ENCODE results near the gene RDH11. TPM values are rescaled to one million over a fixed set of nuclear protein-coding genes. Genes with fewer than 3 reads are reported as not detected.
"Not testable (repeated sequence)": the region's sequence is repeated elsewhere in the genome, so short reads cannot be mapped to it uniquely, and the experiment has no call there.

RDH11 gene
- total RNA-seq, 1 experiment from 2014 or later, result 63.4 TPM

DNA sequence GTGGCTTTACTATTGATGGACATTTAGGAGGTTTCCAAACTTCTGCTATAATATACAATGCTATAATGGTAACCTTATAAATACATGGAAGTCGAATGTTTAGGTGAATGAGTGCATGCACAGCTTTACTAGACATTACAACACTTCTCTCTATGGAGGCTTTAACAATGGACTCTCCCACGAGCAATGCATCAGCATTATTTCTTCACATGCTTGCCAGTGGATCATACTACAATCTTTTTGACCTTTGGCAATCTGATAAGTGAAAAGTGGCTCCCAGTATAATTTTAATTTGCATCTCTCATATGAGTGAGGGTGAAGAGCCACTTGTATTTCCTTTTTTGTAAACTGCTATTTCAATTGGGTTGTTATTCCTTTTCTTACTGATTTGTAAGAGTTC is 24.3 kb upstream of the RDH11 start:
- Histone ChIP-seq H3K36me3 (no peaks in the 10 kb centered on the region), H3K4me1 (replicated peaks) (no peaks in the 10 kb centered on the region), H3K27me3 (replicated peaks) (no peaks in the 10 kb centered on the region; the same call in 1 of the 2 replicates), H3K4me3 (no peak overlapping the region), H3K9me3 (replicated peaks) (no peaks in the 10 kb centered on the region), H3K27ac (no peak overlapping the region)
- no peak for DNase-seq (ENCODE audit: low read depth in 1 of 2, low spot score in 2 of 2)

DNA sequence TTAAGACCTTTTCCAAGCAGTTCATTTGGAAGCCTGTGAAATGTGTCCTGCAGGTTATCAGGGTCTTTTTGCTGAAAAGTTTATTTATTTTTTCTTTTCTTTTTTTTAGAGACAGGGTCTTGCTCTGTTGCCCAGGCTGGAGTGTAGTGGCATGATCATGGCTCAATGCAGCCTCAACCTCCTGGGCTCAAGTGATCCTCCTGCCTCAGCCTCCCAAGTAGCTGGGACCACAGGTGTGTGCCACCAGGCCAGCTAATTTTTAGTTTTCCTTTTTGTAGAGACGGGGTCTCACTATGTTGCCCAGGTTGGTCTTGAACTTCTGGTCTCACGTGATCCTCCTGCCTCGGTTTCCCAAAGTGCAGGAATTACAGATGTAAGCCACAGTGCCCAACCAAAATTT is 23.8 kb upstream of the RDH11 start:
- H3K36me3 ChIP-seq; H3K4me3 ChIP-seq; DNase-seq (ENCODE audit: low read depth in 1 of 2, low spot score in 2 of 2); H3K4me1 ChIP-seq (replicated peaks); H3K27ac ChIP-seq; H3K27me3 ChIP-seq (replicated peaks); H3K9me3 ChIP-seq (replicated peaks): not testable (repeated sequence)

DNA sequence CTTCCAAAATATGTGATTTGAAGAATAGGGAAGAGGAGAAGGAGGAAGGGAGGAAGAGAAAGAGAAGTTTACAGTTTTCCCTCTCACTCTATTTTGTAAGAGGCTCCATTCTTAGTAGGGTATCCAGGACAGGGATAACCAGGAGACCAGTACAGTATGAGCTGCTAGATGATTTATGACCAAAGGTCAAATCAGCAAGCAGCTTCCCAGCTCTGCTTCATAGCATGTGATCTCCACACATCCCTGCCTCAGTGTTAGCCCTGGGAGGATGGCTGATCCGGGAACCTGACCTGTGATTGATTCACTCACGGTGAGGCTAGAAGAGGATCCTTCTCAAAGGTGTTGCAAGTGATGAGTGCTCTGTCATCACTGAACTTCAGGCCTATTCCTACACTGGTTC is 22.7 kb upstream of the RDH11 start:
- H3K4me3 ChIP-seq, result no peak overlapping the region
- no peaks in the 10 kb centered on the region for H3K4me1 ChIP-seq (replicated peaks)
- DNase-seq (ENCODE audit: low read depth in 1 of 2, low spot score in 2 of 2), result no peak
- no peak overlapping the region for H3K27ac ChIP-seq
- H3K36me3 ChIP-seq, result no peaks in the 10 kb centered on the region
- no peaks in the 10 kb centered on the region for H3K9me3 ChIP-seq (replicated peaks)
- no peaks in the 10 kb centered on the region for H3K27me3 ChIP-seq (replicated peaks)

GRCh38 chr14:67717048-67717447 is 21.5 kb upstream of the RDH11 start:
- no peaks in the 10 kb centered on the region for H3K36me3 ChIP-seq
- H3K4me3 ChIP-seq, result no peak overlapping the region
- H3K4me1 ChIP-seq (replicated peaks), result no peaks in the 10 kb centered on the region
- no peak for DNase-seq (ENCODE audit: low read depth in 1 of 2, low spot score in 2 of 2)
- H3K27me3 ChIP-seq (replicated peaks), result no peaks in the 10 kb centered on the region
- H3K9me3 ChIP-seq (replicated peaks), result no peaks in the 10 kb centered on the region
- no peak overlapping the region for H3K27ac ChIP-seq

- H3K4me3 ChIP-seq, result no peak overlapping the region
These were observed 14.6 kb upstream of the RDH11 start for GRCh38 chr14:67710209-67710608.

DNA sequence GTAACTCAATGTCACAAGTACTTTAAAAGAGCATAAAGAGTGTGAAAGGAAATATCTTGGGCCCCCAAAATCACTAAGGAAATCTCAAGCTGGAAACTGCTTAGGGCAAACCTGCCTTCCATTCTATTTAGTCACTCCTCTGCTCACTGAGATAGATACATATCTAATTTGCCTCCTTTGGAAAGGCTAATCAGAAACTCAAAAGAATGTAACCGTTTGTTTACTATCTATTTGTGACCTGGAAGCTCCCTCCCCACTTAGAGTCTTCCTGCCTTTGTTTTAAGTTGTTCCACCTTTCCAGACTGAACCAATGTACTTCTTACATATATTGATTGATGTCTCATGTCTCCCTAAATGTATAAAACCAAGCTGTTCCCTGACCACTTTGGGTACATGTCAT is 14.2 kb upstream of the RDH11 start:
- H3K36me3 ChIP-seq; H3K9me3 ChIP-seq (replicated peaks); H3K4me1 ChIP-seq (replicated peaks); H3K27me3 ChIP-seq (replicated peaks); H3K27ac ChIP-seq; DNase-seq (ENCODE audit: low read depth in 1 of 2, low spot score in 2 of 2); H3K4me3 ChIP-seq: not testable (repeated sequence)

More at GRCh38 chr14:67710209-67710608, 14.6 kb upstream of the RDH11 start:
- no peaks in the 10 kb centered on the region for H3K36me3 ChIP-seq
- peaks cover 6% of the 10 kb centered on the region; the same call in 1 of the 2 replicates for H3K9me3 ChIP-seq (replicated peaks)
- DNase-seq (ENCODE audit: low read depth in 1 of 2, low spot score in 2 of 2), result no peak
- no peak overlapping the region for H3K27ac ChIP-seq
- no peaks in the 10 kb centered on the region for H3K4me1 ChIP-seq (replicated peaks)
- no peaks in the 10 kb centered on the region for H3K27me3 ChIP-seq (replicated peaks)

DNA sequence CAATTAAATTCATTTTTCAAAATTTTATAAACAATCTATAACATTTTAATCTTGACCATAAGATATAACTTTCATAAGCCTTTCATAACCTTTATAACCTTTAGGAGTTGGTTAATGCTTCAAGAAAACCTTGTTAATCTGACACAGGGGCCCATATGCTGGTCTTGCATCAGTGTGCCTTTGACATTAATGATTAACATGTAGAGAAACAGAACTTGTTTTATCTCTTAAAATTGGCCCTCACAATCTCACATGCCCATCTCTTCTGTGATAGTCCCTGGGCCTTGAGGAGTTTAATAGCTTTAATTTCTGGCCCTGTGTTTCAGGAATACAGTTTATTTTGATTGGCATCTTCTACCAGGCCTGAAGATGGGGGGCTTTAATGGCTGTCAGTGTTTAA is 13.8 kb upstream of the RDH11 start:
- H3K9me3 ChIP-seq (replicated peaks); H3K36me3 ChIP-seq; H3K4me1 ChIP-seq (replicated peaks); DNase-seq (ENCODE audit: low read depth in 1 of 2, low spot score in 2 of 2); H3K4me3 ChIP-seq; H3K27me3 ChIP-seq (replicated peaks); H3K27ac ChIP-seq: not testable (repeated sequence)

DNA sequence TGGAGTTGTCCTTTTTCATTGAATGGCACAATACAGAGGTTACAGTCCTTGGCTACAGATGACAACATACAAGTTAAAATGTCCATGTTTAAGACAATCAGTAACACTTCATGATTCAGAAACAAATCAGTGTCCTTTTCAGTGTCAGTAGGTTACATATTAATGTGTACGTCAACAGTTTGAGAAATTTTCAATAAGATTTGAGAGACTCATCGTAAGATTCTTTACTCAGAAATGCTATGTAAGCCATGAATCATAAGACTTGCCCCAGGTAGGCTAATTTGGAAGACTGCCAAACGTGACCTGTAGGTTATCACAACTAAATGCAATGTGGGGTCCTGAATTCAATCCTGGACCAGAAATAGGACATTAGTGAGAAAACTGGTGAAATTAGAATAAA is 9.6 kb upstream of the RDH11 start:
- no peak overlapping the region for H3K27ac ChIP-seq
- peaks cover 6% of the 10 kb centered on the region; the same call in 1 of the 2 replicates for H3K9me3 ChIP-seq (replicated peaks)
- no peak for DNase-seq (ENCODE audit: low read depth in 1 of 2, low spot score in 2 of 2)
- H3K4me1 ChIP-seq (replicated peaks), result peaks cover 4% of the 10 kb centered on the region; the same call in 1 of the 2 replicates
- H3K4me3 ChIP-seq, result no peak overlapping the region
- no peaks in the 10 kb centered on the region for H3K27me3 ChIP-seq (replicated peaks)
- H3K36me3 ChIP-seq, result no peaks in the 10 kb centered on the region

GRCh38 chr14:67704484-67705089 is 9.0 kb upstream of the RDH11 start:
- no peaks in the 10 kb centered on the region for H3K36me3 ChIP-seq
- H3K4me1 ChIP-seq (replicated peaks), result peaks cover 4% of the 10 kb centered on the region; the same call in 1 of the 2 replicates
- peaks cover under 1% of the 10 kb centered on the region; the same call in 1 of the 2 replicates for H3K9me3 ChIP-seq (replicated peaks)
- no peak overlapping the region for H3K27ac ChIP-seq
- no peaks in the 10 kb centered on the region for H3K27me3 ChIP-seq (replicated peaks)
- DNase-seq (ENCODE audit: low read depth in 1 of 2, low spot score in 2 of 2), result peak in 1 of 2 experiments; percentile 14
- H3K4me3 ChIP-seq, result no peak overlapping the region

GRCh38 chr14:67703997-67704396 is 8.4 kb upstream of the RDH11 start:
- DNase-seq (ENCODE audit: low read depth in 1 of 2, low spot score in 2 of 2), result no peak
- Histone ChIP-seq H3K4me3 (no peak overlapping the region), H3K36me3 (no peaks in the 10 kb centered on the region), H3K27ac (no peak overlapping the region), H3K4me1 (replicated peaks) (peaks cover 4% of the 10 kb centered on the region; the same call in 1 of the 2 replicates), H3K9me3 (replicated peaks) (no peaks in the 10 kb centered on the region), H3K27me3 (replicated peaks) (no peaks in the 10 kb centered on the region)

- H3K36me3 ChIP-seq; H3K4me1 ChIP-seq (replicated peaks); H3K27me3 ChIP-seq (replicated peaks); H3K4me3 ChIP-seq; H3K27ac ChIP-seq; DNase-seq (ENCODE audit: low read depth in 1 of 2, low spot score in 2 of 2); H3K9me3 ChIP-seq (replicated peaks): not testable (repeated sequence)
These were observed 5.9 kb upstream of the RDH11 start, which contains the start of gene RDH12 for GRCh38 chr14:67701492-67701891. RDH12 (plus strand) TSS chr14:67701886; CDS start chr14:67722643, 20,757 bp downstream.

- no peaks in the 10 kb centered on the region for H3K9me3 ChIP-seq (replicated peaks)
- DNase-seq (ENCODE audit: low read depth in 1 of 2, low spot score in 2 of 2), result no peak
- peaks cover 10% of the 10 kb centered on the region for H3K4me1 ChIP-seq (replicated peaks)
- H3K4me3 ChIP-seq, result no peak overlapping the region
- no peaks in the 10 kb centered on the region for H3K27me3 ChIP-seq (replicated peaks)
- no peaks in the 10 kb centered on the region; the same call in 1 of the 2 replicates for H3K36me3 ChIP-seq
- no peak overlapping the region for H3K27ac ChIP-seq
These were observed 2.6 kb upstream of the RDH11 start for GRCh38 chr14:67698179-67698578.

DNA sequence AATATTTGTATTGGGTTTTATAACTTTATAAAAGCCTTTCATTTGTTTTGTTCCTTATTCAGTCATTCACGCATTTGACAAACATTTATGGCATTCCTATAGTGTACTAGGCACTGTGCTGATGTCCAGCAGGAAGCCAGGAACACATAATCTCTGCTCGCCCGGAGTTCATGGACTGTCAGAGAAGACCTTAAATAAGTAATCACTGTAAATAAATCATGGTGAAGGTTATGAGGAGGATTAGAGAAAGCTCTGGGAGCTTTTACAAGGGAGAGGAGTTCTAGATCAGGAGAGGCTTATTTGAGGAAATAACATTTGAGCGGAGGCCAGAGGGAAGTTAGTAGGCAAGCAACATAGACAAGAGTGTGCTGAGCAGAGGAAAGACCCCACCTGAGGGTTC is 1.4 kb upstream of the RDH11 start:
- no peak for DNase-seq (ENCODE audit: low read depth in 1 of 2, low spot score in 2 of 2)
- Histone ChIP-seq H3K27me3 (replicated peaks) (no peaks in the 10 kb centered on the region), H3K4me1 (replicated peaks) (peaks cover 10% of the 10 kb centered on the region), H3K27ac (no peak overlapping the region), H3K36me3 (peaks cover 8% of the 10 kb centered on the region), H3K4me3 (no peak overlapping the region), H3K9me3 (replicated peaks) (no peaks in the 10 kb centered on the region)

GRCh38 chr14:67694791-67695393 is 672 bp downstream of the RDH11 start:
- Histone ChIP-seq H3K4me1 (replicated peaks) (peaks cover 6% of the 10 kb centered on the region; the same call in 1 of the 2 replicates), H3K27ac (peak overlapping the region; percentile 24; the same call in 1 of the 2 replicates), H3K9me3 (replicated peaks) (no peaks in the 10 kb centered on the region), H3K36me3 (peaks cover 29% of the 10 kb centered on the region), H3K27me3 (replicated peaks) (no peaks in the 10 kb centered on the region), H3K4me3 (peak overlapping the region; percentile 57)
- peak; percentile 53 to 69 for DNase-seq (ENCODE audit: low read depth in 1 of 2, low spot score in 2 of 2)
